EH (cell line): ENCODE results near the gene ASZ1.
A peak's percentile ranks its signal among the peaks of the same experiment; 100 is the strongest.
"Not testable (repeated sequence)": the region's sequence is repeated elsewhere in the genome, so short reads cannot be mapped to it uniquely, and the experiment has no call there.

Experiments
- DNase-seq: peaks from one replicate; pipeline ENCODE4 v3.0.0-alpha.2; 2015; ENCODE audit warnings: low read depth

Gene ASZ1

GRCh38 chr7:117427258-117427701 lies at the start of gene ASZ1:
TSS of gene ASZ1 (minus strand) at chr7:117427493. CDS start at chr7:117427460, 33 bp downstream.
- no peak for DNase-seq

GRCh38 chr7:117476557-117477215 lies 49.4 kb upstream of the ASZ1 start:
- DNase-seq, result no peak

GRCh38 chr7:117472335-117472734 lies 45.0 kb upstream of the ASZ1 start:
- no peak for DNase-seq

- no peak for DNase-seq
These were observed 43.5 kb upstream of the ASZ1 start for GRCh38 chr7:117470777-117471176.

- DNase-seq, result no peak
These were observed 40.9 kb upstream of the ASZ1 start for GRCh38 chr7:117468174-117468573.

GRCh38 chr7:117460815-117461214 lies 33.5 kb upstream of the ASZ1 start:
- not testable (repeated sequence) for DNase-seq

- DNase-seq, result no peak
These were observed 32.4 kb upstream of the ASZ1 start for GRCh38 chr7:117459735-117460134.

- peak; percentile 30 for DNase-seq
These were observed 31.8 kb upstream of the ASZ1 start for GRCh38 chr7:117458977-117459583.

- no peak for DNase-seq
These were observed 21.4 kb upstream of the ASZ1 start for GRCh38 chr7:117448655-117449054.

GRCh38 chr7:117446220-117446815 lies 19.0 kb upstream of the ASZ1 start:
- no peak for DNase-seq

- DNase-seq, result no peak
These were observed 17.9 kb upstream of the ASZ1 start for GRCh38 chr7:117445206-117445605.

- DNase-seq, result no peak
These were observed 17.4 kb upstream of the ASZ1 start for GRCh38 chr7:117444646-117445045.

- no peak for DNase-seq
These were observed 8.3 kb upstream of the ASZ1 start for GRCh38 chr7:117435475-117436043.

- no peak for DNase-seq
These were observed 3.0 kb downstream of the ASZ1 start for GRCh38 chr7:117424090-117424829.

- DNase-seq, result not testable (repeated sequence)
These were observed 12.7 kb downstream of the ASZ1 start for GRCh38 chr7:117414591-117414990.

- no peak for DNase-seq
These were observed 14.2 kb downstream of the ASZ1 start for GRCh38 chr7:117412946-117413559.

GRCh38 chr7:117412390-117412789 lies 14.9 kb downstream of the ASZ1 start:
- no peak for DNase-seq

GRCh38 chr7:117411539-117411938 lies 15.8 kb downstream of the ASZ1 start:
- no peak for DNase-seq

- no peak for DNase-seq
These were observed 18.5 kb downstream of the ASZ1 start for GRCh38 chr7:117408831-117409230.

- DNase-seq, result peak; percentile 1
These were observed 21.8 kb downstream of the ASZ1 start for GRCh38 chr7:117405519-117405918.

- DNase-seq, result no peak
These were observed 23.6 kb downstream of the ASZ1 start for GRCh38 chr7:117403737-117404136.

- DNase-seq, result peak; percentile 46
These were observed 25.2 kb downstream of the ASZ1 start for GRCh38 chr7:117402109-117402508.
